OCI-M2 (cell line): ENCODE measurements around the gene NOL9.
"Not testable (repeated sequence)": the region's sequence is repeated elsewhere in the genome, so short reads cannot be mapped to it uniquely, and the experiment has no call there.

Experiments used
- DNase-seq: peaks from one replicate; lab custom pipeline; 2025; ENCODE audit not compliant: unreplicated experiment; lab: John Stamatoyannopoulos, UW

NOL9 gene

DNA sequence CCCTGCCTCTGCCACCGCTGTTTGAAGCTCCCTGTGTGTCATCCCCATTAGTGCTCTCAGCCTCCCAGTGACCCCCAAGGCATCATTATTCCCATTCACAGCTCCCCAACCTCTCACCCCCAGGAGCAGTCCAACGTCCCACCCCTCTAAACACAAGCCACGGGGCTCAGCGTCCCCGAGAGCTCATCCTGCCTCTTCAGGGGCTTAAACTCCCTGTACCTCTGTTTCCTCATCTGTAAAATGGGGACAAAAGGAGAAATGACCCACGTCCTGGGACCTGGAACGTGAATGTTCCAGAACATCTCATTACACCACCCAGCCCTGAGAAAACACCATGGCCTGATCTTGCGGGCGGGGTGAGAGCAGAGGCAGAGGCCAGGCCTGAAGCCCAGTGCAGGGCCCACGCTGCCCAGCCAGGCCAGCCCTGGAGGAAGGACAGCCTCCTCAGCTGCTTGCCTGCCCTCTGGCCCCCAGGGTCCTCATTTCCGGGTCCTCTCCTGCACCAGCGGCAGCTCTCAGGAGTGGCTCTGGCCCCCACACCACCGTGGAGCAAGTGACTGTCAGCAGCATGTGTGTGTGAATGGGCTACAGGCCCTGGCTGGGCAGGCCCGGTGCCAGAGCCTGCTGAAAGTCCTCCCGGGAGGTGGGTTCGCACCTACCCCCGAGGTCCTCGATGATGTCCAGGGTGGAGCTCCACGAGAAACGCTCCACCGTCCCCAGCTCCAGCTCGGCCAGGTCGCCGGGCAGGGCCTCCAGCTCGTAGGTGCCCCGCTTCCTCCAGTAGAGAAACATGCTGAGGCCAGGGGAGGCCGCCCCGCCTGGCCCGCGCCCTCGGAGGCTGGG is 48.7 kb downstream of the NOL9 start:
- no peak for DNase-seq

DNA sequence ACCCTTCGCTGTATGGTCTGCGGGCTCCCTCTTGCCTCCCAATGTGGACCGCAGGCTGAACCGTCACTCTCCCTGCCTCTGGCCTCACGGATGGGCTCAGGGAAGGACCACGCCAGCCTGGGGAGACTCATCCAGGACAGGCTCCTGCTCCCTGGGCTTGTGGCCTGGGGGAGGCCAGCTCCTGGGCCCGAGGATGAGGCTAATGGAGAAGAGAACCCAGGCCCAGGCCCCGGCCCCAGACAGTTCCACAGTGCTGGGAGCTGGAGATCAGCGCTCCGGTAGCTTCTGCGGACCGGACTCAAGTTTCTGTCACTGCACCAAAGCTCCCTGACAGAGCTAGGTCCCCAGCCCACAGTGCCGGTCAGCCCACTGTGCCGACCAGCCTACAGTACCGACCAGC is 49.4 kb downstream of the NOL9 start:
- no peak for DNase-seq

DNA sequence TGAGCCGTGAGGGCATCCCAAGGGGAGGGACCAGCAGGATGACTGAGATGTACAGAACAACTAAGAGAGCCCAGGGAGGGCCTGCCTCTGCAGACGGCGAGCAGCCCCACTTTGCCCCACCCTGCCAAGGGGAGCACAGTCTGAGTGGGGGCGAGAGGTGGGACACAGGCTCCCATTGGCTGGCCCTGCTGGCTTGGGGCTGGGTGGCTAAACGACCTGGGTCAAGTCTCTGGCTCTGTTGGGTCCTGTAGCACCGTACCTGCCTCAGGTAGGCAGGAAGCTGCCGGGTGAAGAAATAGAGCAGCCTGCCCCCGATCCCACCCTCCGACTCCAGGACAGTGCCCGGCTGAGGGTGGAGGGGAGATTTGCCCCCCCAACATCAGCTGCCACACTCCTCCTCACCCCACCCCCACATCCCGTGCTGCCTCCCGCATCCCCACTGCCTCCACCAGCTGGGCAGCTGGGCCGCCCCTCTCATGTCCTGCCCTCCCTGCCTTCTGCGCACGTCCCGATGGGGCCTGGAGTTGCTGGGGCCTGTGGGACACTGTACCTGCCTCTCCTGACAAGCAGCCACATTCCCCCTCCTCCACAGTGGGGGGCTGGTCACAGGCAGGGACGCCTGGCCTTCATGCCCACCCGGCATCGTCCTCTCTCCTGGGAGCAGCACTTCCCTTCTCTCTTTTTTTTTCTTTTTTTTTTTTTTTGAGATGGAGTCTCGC is 50.3 kb downstream of the NOL9 start:
- no peak for DNase-seq

DNA sequence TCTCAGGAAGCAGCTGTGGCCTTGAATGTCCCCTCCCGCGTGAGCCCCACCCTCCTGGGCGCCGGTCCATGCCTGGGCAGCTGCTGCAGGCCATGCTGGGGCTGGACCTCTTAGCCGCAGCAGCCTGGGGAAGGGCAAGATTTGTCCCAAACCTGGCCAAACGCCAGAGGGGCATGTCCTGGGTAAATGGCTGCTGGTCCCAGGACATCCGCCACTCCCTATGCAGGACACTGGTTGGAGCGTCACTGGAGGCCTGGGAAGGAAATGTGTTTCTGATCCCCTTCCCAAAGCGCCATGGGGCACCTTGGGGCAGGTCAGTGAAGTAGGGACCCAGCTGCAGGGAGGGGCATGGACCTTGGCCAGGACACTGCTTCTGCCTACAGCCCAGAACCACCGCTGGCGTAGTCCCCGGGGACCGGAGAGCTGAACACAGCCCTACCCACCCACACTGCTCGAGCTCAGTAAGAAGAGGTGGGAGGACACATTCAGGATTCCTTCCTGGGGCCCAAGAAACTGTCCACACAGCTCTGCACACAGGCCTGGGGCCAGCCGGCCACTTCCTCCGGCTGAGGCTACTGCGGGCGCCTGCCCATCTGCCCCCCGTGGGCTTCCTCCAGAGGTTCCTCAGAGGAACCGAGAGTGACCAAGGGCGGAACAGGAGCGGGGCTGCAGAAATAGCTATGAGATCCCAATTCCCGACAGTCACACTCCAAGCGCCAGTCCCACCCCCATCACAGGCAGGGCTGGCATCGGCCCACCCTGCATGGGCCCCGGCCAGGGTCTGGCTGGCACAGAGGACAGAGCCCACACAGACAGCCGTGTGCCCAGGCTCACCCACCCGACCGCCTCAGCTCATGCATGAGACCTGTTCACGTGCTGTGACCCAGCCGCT is 52.1 kb downstream of the NOL9 start:
- DNase-seq = no peak

DNA sequence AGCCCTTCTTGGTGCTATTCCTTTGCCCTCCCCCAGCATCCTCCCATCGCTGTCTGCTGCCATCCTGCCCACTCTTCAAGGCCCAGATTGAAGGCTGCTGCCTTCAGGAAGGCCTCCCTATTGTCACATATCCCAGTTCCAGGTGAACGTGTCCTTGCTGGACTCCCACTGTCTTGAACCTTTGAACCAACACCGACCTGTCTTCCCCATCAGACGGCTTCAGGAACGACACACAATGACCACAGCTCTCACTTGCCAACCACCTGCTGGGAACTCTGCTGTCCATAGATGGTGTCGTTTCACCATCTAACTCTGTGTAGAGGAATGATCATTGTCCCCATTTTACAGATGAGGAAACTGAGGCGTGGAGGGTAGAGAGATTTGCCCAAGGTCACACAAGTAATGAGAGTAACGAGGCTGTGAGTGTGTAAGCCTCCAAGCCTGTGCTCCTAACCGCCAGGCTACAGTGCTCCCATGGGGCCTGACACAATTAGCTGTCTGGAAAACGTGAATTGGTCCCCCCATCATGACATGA is 53.0 kb downstream of the NOL9 start:
- no peak for DNase-seq

DNA sequence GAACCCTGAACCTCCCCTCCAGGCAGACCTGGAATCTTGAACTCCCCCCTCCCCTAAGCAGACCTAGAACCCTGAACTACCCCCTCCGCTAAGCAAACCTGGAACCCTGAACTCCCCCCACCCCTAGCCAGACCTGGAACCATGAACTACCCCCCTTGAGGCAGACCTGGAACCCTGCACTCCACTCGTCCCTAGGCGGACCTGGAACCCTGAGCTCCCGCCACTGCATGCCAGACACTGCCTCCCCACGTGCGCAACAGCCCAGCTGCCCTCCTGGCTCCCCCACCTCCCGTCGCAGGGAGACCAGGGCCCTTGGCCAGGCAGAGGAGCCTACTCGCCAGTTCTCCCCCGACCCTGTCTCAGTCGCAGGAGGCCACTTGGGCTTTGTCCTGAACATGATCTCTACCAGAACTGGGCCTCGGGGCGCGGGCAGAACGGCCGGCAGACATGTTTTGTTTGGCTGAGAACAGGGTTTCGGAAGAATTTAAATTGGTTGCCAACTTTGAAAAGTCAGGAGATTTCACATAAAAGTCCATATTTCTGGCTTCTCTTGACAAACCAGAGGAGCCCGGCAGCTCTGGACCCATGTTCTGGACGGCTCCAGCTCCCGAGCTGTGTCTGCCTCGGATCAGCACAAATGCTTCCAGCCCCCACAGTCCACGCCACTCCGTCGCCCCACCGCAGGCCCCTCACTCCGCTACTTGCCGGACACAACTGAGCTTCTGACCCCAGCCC is 53.6 kb downstream of the NOL9 start:
- DNase-seq = no peak

DNA sequence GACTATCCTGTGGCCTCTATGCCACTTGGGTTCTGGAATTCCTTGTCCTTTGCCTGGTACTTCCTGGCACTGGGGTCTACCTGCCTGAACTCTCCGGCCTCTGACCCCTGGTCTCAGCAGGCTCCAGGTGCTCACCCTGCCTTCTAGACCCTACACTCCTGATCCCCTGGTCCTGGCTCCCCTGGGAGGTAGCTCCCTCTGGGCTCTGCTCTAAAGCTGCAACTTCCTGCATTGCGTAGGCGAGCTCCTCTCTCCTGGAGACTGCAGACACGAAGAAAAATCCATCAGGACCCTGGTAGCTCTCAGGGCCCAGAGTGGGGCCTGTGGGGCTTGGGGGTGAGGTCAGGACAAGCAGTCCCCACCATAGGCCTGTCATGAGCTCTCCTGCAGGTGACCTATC is 55.0 kb downstream of the NOL9 start:
- DNase-seq = no peak

DNA sequence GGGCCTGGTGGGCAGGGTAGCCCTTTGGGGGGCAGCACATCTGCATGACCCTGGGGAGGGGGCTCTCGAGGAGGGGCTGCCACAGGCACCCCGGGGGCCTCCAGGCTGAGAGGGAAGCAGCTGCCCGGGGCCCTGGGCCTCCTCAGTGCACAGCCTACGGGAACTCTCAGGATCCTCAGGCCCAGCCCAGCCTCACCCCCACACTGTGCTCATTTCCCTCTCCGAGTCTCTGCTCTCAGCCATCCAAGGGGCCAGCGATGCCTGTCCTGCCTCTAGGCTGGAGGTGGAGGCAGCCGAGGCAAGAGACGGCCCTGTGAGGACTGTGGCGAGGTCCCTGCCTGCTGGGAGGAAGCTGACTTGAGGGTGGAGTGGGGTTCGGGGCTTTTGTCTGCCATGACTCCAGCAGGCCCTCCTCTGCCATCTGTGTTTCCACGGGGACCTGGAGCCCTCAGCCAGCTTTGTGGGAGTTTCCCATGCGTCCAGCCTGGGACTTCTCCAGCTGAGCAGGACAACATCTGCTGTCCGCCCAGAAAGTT is 55.7 kb downstream of the NOL9 start:
- DNase-seq = no peak

DNA sequence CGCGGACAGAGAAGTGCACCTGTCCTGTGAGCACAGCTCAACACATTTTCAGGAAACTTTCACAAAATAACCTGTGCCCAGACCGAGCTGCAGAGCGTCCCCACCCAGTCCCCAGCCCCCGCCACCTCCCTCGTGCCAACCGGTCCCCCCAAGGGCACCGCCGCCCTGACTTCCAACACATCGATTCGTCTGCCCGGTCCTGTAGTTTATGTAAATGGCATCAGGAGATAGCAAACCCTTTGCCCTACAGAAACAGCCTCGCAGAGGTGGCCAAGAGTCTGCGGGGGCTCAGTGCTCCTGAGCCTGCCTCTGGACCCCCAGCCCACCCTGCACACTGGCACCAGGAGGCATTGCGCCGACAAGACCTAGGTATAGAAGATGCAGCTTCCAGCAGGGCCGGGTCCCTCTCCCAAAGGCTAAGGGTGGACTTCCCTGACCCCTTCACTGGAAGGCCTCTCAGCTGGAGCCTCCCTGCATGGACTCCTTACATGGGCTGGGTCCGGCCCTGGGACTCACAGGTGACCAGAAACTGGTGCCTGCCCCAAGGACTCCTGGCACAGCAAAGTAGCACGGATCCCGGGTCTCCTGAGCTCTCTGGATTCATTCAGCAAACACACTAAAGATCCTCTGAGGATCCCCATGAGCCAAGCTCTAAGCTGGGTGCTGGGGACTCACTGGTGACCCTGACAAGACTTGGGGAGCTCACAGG is 56.3 kb downstream of the NOL9 start:
- DNase-seq = no peak

DNA sequence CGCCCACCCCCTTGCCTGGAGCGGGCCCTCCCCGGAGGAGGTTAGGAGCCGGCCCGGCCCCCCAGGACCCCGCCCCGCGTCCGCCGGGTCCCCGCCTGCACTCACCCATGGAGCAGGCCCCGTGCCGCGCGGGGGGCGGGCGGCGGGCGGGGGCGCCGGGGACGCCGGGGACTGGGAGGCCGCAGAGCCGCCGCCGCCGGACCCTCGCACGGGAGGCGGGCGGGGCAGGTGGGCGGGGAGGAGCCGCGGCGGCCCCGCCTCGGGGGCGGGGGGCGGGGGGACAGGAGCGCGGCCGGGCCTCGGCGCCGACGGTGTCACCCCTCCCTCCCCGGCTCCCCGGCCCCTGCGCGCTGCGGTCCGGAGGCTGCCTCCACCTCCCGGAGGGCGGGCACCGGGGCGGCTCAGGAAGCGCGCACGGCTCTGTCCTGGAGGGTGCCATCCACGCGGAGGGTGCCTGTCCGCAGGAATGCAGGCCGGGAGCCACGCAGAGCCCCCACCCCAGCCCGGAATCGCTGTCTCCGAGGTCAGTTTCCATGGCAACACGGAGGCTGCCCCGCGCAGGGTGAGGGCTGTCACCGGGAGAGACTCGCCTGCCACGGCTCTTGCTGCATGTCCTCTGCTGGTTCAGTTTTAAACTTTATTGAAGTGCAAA is 57.0 kb downstream of the NOL9 start:
- no peak for DNase-seq

DNA sequence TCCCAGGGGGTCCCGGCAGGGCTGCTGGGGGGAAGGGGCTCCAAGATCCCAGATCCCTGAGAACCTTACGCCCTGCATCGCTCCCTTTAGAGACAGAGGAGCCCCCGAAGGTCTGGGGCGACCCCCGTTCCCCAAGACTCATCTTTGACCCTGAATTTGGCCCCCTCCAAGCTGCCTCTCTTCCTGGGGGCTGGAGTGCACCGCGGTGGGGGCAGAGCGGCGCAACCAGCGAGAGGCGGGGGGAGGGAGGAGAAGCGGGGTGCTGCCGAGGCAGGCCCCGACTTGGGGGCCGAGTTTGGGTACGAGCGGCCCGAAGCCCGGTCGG is 57.5 kb downstream of the NOL9 start:
- DNase-seq = no peak

DNA sequence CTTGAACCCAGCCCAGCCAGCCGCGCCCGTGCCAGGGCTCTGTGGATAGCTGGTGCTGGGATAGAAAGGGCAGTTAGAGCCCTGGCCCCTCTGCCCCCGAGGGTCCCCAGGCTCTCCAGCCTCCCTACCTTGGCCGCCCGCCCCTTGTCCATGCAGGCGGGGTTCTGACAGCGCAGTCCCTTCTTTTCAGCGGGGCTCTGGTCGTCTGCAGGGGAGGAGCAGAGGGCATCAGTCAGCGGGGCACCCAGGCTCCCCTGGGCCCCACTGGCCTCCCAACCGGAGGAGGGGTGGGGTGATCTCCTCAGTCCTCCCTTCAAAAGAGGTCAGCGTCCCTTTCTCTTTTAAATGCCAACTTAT is 58.0 kb downstream of the NOL9 start:
- DNase-seq = no peak

DNA sequence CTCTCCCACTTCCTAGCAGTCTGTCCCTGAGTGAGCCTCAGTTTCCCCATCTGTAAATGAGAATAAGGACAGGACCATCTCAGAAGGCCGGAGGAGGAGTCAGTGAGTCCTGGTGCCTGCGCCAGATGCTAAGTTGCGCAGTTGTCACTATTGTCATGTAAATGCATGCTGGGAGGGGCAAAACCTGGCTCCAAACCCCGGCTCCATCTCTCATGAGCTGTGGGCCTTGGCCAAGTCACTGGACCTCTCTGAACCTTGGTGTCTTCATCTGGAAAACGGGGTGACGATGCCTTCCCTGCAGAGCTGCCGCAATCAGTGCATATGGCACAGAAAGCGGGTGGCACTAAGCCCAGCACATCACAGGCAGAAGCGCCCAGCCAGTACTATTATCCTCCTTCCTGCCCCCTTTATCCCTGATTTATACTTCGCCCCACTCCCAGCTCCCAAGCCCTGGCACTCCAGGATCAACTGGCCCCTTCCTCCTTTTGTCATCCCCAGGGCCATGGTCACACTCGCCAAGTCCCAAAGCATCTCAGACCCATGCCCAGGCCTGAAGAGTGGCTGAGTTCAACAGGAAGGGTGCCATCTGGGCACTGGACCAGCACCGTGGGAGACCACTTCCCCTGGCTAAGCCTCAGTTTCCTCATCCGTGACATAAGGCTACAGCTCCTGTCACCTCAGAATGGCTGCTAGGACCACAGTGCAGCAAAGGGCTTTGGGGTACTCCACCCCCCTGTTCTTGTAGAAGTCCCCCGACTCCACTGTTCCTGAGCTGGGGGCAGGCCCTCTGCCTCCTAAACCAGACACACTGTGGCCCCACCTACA is 58.6 kb downstream of the NOL9 start:
- DNase-seq = no peak

DNA sequence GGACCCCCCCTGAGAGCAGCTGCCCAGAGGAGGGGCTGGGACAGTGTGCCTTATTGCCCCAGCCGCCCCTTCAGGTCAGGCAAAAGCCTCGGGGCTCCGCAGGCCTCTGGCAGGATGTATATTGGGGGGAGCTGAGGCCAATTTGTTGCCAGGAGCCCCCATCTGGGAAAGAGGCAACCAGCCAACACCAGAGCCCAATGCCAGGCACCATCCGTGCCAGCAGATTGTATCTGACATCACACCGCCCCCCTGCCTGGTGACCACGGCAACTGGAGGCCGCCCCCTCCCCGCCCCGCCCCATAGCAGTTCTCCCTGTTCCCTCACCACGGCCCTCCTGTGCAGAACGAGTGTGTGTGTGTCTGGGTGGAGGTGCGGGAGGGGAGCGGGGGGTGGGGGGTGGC is 59.3 kb downstream of the NOL9 start:
- no peak for DNase-seq

DNA sequence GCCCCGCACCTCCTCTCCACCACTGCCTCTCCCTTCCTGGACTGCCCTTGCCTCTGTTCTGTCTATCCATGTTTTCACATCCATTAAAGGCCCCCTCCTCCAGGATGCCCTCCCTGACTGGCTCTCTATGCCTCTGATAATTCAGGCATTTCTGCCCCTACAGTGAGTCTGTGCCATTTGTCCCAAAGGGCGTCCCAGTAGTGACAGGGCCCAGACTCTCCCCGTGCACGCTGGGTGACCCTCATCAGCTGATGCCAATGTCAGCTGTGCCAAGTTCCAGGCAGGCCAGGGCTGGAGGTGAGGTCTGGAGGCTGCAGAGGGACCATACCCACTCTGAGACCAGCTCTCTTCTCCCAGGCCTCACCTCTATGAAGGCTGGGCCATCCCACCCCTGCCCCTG is 59.7 kb downstream of the NOL9 start:
- DNase-seq = no peak

DNA sequence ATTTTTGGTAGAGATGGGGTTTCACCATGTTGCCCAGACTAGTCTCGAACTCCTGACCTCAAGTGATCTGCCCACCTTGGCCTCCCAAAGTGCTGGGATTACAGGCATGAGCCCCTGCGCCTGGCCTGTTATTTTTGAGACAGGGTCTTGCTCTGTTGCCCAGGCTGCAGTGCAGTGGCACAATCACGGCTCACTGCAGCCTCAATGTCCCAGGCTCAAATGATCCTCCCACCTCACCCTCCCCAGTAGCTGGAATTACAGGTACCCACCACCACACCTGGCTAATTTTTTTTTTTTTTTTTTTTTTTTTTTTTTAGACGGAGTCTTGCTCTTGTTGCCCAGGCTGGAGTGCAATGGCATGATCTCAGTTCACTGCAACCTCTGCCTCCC is 60.5 kb downstream of the NOL9 start:
- DNase-seq = not testable (repeated sequence)

DNA sequence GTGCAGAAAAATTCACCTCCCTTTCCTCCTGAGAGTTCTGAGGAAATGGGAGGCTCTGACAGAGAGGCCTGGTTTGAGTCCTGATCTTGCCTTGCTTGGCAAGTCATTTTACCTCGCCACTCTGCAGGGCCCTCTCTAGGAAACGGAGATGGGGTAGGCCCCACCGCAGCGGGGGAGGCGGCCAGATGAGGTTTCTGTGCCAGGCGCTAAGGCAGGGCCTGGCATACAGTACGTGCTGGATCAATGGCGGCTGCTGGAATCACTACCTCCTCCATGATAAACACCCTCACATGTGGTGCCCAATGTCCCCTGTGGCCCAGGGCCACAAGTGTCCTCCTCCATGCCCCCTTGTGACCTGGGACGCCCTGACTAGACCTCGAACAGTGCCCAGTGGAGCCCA is 62.3 kb downstream of the NOL9 start:
- no peak for DNase-seq

DNA sequence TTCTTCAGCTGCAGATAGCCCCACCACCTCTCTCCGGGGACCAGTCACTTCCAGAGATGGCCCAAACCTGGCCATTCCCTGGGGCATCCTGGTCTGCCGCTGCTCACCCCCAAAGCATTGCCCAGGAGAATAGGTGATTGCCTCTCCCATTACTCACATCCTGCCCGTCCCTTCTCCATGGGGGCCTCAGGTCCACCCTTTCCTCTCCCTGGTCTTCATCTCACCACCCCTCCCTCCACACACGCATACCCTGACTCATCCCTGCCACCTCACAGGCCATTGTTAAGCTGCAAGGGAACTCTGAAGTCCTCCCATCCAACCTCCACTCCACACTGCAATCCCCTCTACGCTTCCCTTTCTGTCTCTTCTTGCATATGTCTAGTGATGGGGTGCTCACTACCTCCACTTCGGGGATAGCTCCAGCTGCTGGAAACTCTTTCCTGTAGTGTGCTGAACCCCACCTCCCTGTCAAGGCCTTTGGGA is 62.8 kb downstream of the NOL9 start, which contains the start of gene PLEKHG5:
TSS of gene PLEKHG5 (minus strand) at position 188 of the 483 bp plus-strand sequence. CDS start 14,096 bp downstream, outside the sequence.
- DNase-seq = no peak
